ENCODE results near the gene INSIG1. TPM values are rescaled to one million over a fixed set of nuclear protein-coding genes. Genes with fewer than 3 reads are reported as not detected.
A peak's percentile ranks its signal among the peaks of the same experiment; 100 is the strongest.

The INSIG1 gene
- total and polyA plus RNA-seq, 10 donors = 15.8 to 61.8 (median 27.7) TPM

DNA sequence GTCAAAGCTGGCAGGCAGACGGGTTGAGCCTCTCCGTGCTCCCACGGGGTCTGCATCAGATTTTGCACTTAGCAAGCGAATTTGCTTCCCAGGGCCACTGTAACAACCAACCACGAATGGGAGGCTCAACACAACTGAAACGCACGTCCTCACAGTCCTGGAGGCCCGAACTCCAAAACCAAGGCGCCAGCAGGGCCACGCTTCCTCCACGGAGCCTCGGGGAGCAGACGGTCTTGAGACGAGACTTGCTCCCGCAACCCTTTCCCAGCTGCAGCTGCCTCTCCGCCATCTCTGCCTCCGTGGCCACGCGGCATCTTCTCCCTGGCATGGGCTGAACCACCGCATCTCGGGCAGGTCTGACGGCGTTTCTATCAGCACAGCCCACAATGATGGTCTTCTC lies 30.2 kb upstream of the INSIG1 start:
- Histone ChIP-seq H3K27ac (no peak overlapping the region), H3K9me3 (no peaks in the 10 kb centered on the region), H3K27me3 (replicated peaks in 1 of 7) (peaks cover 0 to 37% (median 0%) of the 10 kb centered on the region in 7 donors), H3K4me3 (no peak overlapping the region), H3K36me3 (no peaks in the 10 kb centered on the region), H3K4me1 (no peaks in the 10 kb centered on the region)
- TF ChIP-seq, protein P1, sequence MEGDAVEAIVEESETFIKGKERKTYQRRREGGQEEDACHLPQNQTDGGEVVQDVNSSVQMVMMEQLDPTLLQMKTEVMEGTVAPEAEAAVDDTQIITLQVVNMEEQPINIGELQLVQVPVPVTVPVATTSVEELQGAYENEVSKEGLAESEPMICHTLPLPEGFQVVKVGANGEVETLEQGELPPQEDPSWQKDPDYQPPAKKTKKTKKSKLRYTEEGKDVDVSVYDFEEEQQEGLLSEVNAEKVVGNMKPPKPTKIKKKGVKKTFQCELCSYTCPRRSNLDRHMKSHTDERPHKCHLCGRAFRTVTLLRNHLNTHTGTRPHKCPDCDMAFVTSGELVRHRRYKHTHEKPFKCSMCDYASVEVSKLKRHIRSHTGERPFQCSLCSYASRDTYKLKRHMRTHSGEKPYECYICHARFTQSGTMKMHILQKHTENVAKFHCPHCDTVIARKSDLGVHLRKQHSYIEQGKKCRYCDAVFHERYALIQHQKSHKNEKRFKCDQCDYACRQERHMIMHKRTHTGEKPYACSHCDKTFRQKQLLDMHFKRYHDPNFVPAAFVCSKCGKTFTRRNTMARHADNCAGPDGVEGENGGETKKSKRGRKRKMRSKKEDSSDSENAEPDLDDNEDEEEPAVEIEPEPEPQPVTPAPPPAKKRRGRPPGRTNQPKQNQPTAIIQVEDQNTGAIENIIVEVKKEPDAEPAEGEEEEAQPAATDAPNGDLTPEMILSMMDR (IDR thresholded peaks at IDR 0.05 in 8 of 11, conservative IDR thresholded peaks at IDR 0.05 in 3 of 11) = no peak
- no peak for TF ChIP-seq POLR2AphosphoS5 (IDR thresholded peaks at IDR 0.05)
- no peak for TF ChIP-seq POLR2A (IDR thresholded peaks at IDR 0.05)
- peak; percentile 64 for DNase-seq
- WGBS, 5 donors = 88 to 94% (median 92%) methylated on average over 23 of the region's 23 CpGs
- intact Hi-C loops (cut with DNase I; ENCODE audit: low total_unique reads) = no loop called here

DNA sequence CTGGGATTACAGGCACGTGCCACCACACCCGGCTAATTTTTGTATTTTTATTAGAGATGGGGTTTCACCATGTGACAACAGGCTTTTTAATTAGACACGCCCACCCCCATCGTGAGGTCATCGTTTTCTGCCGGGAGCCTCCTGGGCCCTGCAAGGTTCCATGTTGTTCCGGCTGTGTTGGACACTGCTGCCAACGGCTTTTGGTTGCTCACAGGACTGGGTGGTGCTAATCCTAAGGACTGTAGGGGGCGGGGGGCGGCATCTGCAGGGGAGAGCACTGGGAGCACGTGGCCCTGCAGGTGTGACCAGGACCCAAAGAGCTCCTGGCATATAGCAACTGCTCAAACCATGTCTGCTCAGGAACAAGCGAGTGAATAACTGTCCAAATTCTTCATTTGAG lies 29.5 kb upstream of the INSIG1 start:
- H3K9me3 ChIP-seq = no peaks in the 10 kb centered on the region
- H3K27ac ChIP-seq = no peak overlapping the region
- H3K4me1 ChIP-seq = no peaks in the 10 kb centered on the region
- intact Hi-C loops (cut with DNase I; ENCODE audit: low total_unique reads) = no loop called here
- H3K27me3 ChIP-seq (replicated peaks in 1 of 7) = peaks cover 0 to 29% (median 0%) of the 10 kb centered on the region in 7 donors
- H3K4me3 ChIP-seq = no peak overlapping the region
- TF ChIP-seq, protein P1 (IDR thresholded peaks at IDR 0.05 in 8 of 11, conservative IDR thresholded peaks at IDR 0.05 in 3 of 11) = no peak
- TF ChIP-seq POLR2AphosphoS5 (IDR thresholded peaks at IDR 0.05) (no peak), POLR2A (IDR thresholded peaks at IDR 0.05) (no peak)
- H3K36me3 ChIP-seq = no peaks in the 10 kb centered on the region
- WGBS, 5 donors = 90 to 96% (median 95%) methylated on average over 12 of the region's 12 CpGs
- DNase-seq = peak; percentile 34

- Histone ChIP-seq H3K27ac (no peak overlapping the region), H3K36me3 (no peaks in the 10 kb centered on the region), H3K4me1 (no peaks in the 10 kb centered on the region), H3K27me3 (replicated peaks in 1 of 7) (peaks cover 0 to 20% (median 0%) of the 10 kb centered on the region in 7 donors), H3K9me3 (no peaks in the 10 kb centered on the region), H3K4me3 (no peak overlapping the region)
- intact Hi-C loops (cut with DNase I; ENCODE audit: low total_unique reads) = no loop called here
- DNase-seq = peak; percentile 32
- TF ChIP-seq, protein P1 (IDR thresholded peaks at IDR 0.05 in 8 of 11, conservative IDR thresholded peaks at IDR 0.05 in 3 of 11) = no peak
- TF ChIP-seq POLR2AphosphoS5 (IDR thresholded peaks at IDR 0.05) (no peak), POLR2A (IDR thresholded peaks at IDR 0.05) (no peak)
- 78 to 92% (median 89%) methylated on average over 6 of the region's 6 CpGs for WGBS, 5 donors
These were observed 28.6 kb upstream of the INSIG1 start for GRCh38 chr7:155268921-155269650.

DNA sequence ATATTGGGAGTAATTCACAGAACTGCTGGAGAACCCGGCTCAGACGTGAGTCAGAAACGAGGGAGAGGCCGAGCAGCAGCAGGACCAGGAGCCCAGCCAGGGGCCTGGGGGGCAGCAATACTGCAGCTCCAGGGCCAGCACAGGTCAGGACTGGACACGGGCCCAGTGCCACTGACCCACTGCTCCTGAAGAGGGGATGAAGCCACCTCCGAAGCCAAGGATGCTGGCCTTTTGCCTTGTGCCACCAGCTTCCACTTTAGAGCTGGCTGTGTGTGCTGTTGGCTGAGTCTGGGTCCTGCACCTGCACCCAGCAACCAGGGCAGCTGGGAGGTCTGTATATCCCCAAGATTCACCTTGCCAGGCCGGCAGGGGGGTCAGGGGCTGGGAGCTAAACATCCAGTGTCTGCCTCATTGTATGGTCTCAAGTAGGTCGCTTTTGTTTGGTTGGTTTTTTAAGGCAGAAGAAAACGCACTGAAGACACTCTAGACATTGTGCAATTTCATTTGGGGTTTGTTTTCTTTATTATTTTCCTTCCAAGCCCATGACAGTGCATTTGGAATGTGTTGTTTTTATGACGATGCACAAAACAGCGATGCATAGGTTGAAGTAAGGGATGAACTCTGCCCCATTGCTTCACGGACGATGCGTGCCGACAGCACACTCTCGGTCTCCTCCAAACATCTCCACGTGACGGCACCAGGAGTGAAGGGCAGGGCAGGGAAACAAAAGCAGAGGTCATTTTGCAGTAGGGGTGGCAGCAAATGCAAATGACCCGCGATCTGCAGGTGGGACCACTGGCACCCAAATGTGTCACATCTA lies 27.7 kb upstream of the INSIG1 start:
- WGBS, 5 donors = 85 to 93% (median 89%) methylated on average over 19 to 20 of the region's 20 CpGs
- Histone ChIP-seq H3K4me1 (no peaks in the 10 kb centered on the region), H3K36me3 (no peaks in the 10 kb centered on the region), H3K9me3 (no peaks in the 10 kb centered on the region), H3K27ac (no peak overlapping the region), H3K27me3 (replicated peaks in 1 of 7) (peaks cover 0 to 15% (median 0%) of the 10 kb centered on the region in 7 donors), H3K4me3 (no peak overlapping the region)
- intact Hi-C loops (cut with DNase I; ENCODE audit: low total_unique reads) = no loop called here
- TF ChIP-seq, protein P1 (IDR thresholded peaks at IDR 0.05 in 8 of 11, conservative IDR thresholded peaks at IDR 0.05 in 3 of 11) = no peak
- TF ChIP-seq POLR2AphosphoS5 (IDR thresholded peaks at IDR 0.05) (no peak), POLR2A (IDR thresholded peaks at IDR 0.05) (no peak)
- peak; percentile 62 for DNase-seq
